GM19463 (cell line): Measurements from ENCODE around the gene CEBPZ.

ENCODE experiments used
- ATAC-seq: cut with Tn5 transposase; IDR thresholded peaks from one replicate; pipeline ENCODE4 v1.9.1; 2021; ENCODE audit warnings: mild to moderate bottlenecking, moderate library complexity; ENCODE audit not compliant: unreplicated experiment

The CEBPZ gene

DNA sequence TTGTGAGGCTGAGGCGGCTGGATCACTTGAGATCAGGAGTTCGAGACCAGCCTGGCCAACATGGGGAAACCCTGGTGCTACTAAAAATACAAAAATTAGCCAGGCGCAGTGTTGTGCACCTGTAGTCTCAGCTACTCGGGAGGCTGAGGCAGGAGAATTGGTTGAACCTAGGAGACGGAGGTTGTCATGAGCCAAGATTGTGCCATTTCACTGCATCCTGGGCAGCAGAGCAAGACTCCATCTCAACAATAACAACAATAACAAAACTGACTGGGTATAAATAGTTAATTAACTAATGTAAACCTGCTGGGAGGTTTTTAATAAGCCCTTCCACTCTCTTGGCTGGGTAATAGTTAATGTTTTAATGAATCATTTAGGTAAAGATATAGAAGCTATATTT, 50.8 kb downstream of the CEBPZ start:
- ATAC-seq: no peak

GRCh38 chr2:37180006-37180639, 51.3 kb downstream of the CEBPZ start:
- ATAC-seq: no peak

- ATAC-seq: no peak
Observed at GRCh38 chr2:37173741-37174140, 57.7 kb downstream of the CEBPZ start.

GRCh38 chr2:37171624-37171950, 59.8 kb downstream of the CEBPZ start:
- ATAC-seq: no peak

DNA sequence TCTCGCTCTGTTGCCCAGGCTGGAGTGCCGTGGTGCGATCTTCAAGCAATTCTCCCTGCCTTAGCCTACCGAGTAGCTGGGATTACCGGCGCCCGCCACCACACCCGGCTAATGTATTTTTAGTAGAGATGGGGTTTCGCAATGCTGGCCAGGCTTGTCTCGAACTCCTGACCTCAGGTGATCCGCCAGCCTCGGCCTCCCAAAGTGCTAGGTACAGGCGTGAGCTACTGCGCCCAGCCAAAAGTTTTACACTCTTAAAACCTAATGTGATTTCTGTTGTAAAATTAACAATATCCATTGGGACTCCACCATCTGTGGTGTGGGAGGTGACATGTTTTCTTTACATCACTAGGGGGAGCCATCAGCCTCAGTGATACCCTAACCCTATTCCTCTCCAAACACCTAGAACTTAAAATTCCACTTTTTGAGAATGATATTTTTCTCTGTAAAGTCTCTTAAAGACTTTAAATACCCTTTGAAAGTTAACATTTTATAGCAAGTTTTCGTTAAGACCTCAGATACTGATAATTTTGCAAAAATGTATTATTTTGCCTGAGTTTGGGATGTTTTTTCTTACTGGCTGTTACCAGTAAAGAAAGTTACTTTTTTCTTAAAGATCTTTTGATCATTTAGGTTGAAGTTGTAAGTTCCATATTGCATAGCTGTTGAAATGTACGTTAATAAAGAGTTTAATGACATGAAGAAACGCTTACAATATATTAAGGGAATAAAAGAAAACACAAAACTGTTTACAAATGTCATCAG, 63.0 kb downstream of the CEBPZ start:
- ATAC-seq: no peak

DNA sequence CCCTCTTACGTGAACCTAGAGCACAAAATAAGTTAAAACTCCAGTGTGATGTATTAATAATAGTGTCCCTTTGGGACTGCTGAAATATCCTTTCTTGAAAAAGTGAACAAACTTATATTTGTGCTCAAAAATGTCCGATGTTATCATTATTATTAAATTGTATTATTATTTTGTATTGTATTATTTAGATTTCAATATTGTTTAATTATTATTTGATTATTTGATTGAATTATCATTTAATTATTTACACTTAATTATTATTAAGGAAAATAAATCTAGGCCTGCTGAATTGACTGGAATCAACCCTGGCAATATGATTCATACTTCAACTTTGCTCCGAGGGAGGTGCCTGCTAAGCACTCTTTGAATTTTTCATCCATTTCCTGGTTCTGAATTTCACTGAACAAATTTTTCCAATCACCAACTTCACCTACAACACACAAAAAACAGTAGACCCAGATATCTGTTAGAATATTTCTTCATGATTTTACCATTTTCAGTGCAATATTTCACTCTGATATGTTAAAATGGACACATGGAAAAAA, 63.7 kb downstream of the CEBPZ start:
- ATAC-seq: no peak

DNA sequence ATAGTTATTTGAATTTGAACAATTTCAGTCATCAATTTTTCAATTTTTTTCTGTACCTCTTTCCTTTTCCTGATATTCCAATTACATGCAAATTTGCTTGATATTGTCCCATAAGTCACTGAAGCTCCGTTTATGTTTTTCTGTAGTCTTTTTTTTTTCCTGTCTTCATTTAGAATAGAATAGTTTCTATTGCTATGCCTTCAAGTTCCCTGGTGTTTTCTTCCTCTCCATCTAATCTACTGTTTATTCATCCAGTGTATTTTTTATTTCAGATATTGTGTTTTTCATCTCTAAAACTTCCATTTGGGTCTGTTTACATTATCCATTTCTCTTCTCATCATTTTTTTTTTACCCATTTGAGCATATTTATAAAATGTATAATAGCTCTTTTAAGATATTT, 66.6 kb downstream of the CEBPZ start:
- ATAC-seq: no peak

DNA sequence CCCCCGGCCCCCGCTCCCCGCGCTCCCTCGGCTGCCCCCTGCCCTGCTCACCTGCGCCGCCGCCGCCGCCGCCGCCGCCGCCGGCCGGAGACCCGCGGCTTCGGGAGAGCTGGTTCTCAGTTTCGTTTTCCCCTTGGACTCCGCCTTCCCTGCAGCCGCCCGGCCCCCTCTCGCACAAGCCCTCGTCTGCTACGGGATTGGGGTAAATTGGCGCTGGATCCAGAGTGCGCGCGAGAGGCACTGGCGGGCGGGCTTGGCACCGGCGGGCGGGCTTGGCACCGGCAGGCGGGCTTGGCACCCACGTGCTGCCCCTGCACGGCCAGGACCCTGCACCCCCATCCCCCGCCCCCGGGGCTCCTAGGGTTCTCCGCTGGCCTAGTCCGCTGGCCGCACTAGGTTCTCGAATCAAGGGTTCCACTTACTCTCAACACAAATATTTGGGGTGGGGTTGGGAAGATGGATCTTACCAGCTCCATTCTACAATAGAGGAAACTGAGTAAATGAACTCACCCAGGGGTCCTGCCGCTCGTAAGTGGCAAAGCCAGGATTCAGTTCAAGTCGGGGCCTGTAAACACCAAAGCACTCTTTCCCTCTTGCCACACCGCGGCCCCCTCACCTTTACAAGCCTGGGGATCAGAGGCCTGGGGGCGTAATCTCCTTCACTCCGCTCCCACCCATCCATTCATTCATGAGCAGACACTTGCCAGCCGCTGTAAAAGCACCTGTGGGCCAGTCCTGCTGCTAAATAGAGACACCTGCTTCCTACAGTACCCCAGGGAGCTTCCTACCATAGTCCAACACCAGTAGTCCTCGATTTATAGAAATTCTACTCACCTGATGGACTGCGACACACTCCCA, 74.3 kb downstream of the CEBPZ start, which contains the start of gene EIF2AK2:
EIF2AK2 (minus strand) TSS at position 124 of the 858 bp plus-strand sequence. CDS start 9,174 bp downstream, outside the sequence.
- peak; percentile 87 for ATAC-seq

DNA sequence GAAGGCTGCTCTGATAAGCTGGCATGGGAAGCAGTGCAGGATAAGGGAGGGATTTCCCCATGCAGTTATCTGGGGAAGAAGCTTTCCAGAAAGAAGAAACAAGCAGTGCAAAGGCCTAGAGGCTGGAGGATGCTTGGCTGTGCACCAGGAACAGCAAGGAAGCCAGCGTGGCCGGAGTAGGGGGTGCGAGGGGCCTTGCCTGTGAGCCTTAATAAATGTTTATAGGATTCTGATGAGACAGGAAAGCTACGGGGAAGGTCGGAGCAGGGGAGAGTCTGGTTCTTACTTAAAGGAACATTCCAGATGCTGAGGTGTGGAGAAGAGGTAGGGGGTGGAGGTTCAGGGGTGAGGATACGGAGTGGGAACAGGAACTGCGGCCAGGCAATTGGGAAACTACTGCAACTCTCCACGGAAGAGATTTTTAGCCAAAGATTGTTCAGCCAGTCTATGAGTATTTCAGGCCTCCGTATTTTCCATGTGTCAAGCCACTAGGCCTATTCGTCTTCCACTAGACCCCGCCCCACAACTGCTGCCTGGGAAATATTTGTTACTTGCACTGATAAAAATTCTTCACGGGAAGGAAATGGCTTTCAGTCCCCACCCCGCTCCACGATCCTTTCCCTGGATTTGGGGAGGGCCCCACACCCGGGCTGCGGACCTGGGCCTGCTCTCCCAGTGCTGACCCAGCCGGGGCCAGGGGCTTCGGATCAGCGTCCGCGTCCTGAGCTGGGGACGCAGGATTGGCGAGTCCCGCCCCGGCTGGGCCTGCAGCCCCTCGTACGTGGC, 75.1 kb downstream of the CEBPZ start:
- peak; percentile 19 for ATAC-seq

DNA sequence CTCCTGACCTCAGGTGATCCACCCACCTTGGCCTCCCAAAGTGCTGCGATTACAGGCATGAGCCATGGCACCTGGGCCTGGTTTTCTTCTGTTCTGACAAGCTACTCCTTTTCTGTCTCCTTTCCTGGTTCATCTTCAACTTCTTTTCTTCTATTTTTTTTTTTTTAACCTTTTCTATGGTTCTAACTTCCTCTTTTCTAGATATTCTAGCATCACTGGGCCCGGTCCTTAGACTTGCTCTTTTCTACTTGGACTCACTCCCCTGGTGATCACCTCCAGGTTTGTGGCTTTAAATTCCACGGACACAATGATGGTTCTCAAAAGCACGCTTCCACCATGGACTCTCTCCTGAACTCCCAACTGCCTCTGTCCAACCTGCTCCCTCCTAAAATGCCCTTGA, 76.6 kb downstream of the CEBPZ start:
- no peak for ATAC-seq

DNA sequence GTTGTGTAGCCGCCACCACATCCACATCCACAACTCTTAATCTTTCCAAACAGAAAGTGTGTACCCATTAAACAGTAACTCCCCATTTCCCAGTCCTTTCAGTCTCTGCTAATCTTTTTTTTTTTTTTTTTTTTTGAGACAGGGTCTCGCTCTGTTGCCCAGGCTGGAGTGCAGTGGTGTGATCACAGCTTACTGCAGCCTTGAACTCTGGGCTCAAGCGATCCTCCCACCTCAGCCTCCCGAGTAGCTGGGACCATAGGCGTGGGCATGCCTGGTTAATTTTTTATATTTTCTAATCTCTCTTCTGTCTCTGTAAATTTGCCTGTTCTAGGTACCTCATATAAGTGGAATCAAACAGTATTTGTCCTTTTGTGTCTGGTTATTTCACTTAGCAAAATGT, 78.2 kb downstream of the CEBPZ start:
- ATAC-seq: no peak
